Measurements from ENCODE around the gene DYNC2LI1. TPM values are rescaled to one million over a fixed set of nuclear protein-coding genes. Genes with fewer than 3 reads are reported as not detected.

The DYNC2LI1 gene
- total RNA-seq, 1 donor from 2014 or later = 8.1 TPM

DNA sequence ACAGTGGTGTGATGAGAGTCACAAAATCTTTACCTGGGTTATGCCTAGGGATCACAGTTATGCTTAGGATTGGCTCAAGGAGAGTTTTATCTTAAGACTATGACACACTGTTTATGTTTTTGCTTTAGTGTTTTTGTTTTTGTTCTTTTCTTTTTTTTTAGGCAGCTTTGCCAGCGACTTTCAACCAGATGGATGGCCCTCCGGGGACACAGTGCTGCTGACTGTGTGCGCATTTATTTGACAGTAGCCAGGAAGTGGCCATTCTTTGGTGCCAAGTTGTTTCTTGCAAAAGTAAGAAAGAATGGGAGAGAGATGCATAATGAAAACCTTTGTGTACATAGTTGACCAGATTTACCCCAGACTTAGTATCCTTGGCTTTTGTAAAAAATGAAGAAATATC is 15.1 kb upstream of the DYNC2LI1 start:
- intact Hi-C loops (cut with micrococcal nuclease) = no loop called here
- ATAC-seq = peak; percentile 46
- DNase-seq = peak; percentile 42

DNA sequence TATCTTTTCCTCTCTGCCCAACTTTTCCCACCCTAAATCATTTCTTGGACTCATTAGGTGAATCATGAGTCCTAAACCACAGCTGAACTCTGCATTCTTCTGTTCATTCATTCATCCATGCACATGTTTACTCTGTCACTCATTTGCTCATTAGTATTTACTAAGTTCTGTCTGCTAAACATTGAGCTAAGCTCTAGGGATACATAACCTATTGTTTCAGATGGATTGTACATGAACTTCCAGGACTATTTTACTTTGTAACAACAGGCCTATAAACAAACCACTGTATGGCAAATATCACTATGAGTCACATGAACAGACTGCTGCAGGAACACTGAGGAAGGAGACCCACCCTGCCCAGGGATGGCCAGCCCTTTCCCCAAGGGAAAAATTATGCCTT is 14.6 kb upstream of the DYNC2LI1 start:
- peak; percentile 44 for ATAC-seq
- intact Hi-C loops (cut with micrococcal nuclease) = no loop called here

DNA sequence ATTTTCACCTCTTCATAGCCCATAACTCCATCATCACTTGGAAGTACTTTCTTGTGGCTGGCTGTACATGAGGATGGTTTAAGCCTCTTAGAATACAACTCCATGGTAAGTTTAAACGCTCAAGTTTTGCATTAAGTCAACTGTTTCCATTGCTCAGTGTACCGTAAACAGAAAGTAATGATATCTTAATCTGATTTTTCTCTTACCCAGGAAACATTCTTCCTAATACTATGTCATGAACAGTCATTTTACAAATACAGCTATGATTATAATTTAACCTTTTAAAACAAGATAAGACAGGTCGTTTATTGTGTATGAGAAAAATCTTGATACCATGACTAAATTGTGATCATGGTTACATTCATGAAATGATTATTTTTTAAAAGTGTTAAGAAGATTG is 11.6 kb upstream of the DYNC2LI1 start:
- ATAC-seq (no peak), DNase-seq (no peak)
- intact Hi-C loops (cut with micrococcal nuclease) = no loop called here

More for the DNA sequence above, 14.6 kb upstream of the DYNC2LI1 start:
- DNase-seq = no peak

DNA sequence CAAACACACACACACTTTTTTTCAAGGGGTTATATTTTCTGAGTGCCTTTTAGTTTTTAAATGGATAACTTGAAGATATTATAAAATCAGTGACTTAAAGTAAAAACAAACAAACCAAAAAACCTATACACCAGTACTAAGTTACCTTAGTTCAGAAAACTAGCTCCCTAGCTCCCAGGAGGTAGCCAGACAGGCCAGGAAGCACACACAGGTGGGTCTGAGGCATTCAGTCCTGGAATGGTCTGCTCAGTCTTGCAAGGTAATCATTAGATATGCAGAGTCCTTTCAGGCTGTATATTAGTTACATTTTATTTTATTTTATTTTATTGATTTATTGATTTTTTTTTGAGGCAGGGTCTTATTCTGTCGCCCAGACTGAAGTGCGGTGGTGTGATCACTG is 10.7 kb upstream of the DYNC2LI1 start:
- DNase-seq (no peak), ATAC-seq (no peak)
- intact Hi-C loops (cut with micrococcal nuclease) = no loop called here

DNA sequence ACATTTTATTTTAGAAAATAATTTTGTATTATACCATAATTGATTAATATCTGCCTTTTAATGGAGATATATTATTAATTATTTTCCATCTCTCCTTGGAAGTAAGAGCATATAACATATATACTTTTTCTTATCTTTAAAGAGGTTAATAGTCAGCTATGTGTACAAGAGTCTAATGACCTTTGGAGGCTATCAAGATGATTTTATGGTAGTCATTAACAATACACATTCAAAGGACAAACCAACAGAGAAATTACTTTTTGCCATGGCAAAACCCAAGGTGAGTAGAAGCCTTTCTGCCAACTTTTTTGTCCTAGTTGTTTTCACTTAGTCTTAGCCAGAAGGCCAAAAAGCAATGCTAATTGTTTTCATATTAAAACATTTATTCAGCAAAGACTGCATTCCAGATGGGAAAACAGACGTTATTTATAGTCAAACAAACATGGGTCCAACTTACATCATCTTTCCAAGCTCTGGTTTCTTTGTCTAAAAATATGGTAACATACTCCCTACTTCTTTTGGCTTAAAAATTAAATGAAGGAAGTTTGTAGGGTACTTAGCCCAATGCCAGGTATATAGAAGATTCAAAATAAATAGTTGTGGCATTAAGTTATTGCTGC is 9.6 kb upstream of the DYNC2LI1 start:
- DNase-seq = no peak
- ATAC-seq = no peak
- intact Hi-C loops (cut with micrococcal nuclease) = no loop called here

DNA sequence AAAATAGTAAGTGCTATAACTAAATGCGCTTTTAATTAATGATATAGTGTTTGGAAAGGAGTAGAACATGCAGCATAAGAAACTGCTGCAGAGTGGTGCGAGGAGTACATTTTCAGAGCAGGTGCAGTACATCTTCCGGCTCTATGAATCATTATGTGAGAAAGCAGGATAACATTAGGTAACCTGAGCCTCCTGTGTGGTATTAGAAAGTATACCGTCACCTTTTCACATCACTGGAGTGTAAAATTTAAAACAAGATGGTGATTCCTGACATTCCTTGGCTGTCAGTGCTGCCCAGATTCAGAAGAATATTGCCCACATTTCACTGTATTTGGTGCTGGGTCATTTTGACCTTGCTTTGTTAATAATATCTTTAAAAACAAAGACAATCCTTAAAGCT is 7.8 kb upstream of the DYNC2LI1 start:
- intact Hi-C loops (cut with micrococcal nuclease) = no loop called here
- DNase-seq (no peak), ATAC-seq (no peak)

DNA sequence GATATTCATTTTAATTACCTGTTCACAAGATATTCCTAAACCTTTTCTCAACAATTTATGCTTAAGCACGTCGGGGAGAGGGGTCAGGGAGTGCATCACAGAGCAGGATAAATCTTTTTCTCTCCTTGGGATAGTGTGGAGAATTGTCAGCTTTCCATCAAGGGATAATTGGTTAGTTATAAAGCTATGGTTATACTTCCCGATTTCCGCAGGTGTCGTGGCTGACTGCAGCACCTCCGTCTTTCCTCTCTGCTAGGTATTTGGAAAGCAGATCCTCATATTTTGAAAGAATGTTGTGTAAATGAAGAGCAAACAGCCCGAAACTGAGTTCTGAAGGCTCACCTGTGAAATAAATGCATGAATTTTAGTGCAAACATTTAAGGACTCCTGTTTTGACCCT is 778 bp downstream of the DYNC2LI1 start:
- DNase-seq = no peak

DNA sequence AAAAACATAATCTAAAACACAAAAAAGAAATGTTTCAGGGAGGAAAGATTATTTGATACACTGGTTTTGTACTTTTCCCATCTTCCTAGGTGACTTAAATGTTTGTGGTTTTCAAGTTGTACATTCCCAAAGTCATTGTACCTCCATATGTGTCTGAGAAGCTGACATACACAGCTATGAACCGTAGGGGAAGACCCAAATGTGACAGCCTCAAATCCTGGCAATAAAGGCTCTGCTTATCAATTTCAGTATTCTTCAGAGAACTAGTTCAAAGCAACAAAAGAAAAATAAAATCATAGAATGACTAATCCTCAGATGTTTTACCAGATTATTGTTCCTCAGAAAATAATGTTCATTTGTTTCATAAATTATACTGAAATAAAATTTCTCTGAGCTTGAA is 2.5 kb downstream of the DYNC2LI1 start:
- DNase-seq (no peak), ATAC-seq (no peak)
- intact Hi-C loops (cut with micrococcal nuclease) = no loop called here

More for the DNA sequence above, 778 bp downstream of the DYNC2LI1 start:
- no peak for ATAC-seq
- intact Hi-C loops (cut with micrococcal nuclease) = no loop called here

DNA sequence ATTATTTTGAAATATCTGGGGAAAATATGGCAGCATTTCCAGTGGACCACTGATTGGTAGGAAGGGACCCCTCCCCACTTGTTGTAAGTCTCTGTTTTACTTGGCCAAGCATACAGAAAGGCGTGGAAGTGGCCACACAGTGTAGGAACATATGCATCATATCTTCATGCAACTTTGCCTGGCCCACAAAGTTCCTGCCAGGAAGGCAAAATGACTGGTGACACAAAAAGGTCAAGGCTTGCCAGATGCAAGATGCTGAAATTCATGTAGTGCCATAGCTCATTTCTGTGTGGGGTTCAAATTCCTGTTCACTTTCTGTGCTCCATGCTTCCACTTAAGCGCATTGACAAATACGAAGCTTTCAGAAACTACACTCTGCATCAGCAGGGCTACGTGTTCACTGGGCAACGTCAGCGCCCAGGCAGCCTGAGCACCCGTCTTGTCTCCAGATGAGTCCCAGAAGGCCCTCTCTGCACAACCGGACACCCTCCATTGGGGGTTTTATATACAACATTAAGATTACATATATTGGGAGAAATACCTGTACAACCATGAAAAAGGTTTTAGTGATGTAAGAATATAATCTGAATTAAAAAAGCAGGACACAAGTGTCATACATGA is 3.6 kb downstream of the DYNC2LI1 start:
- intact Hi-C loops (cut with micrococcal nuclease) = no loop called here
- DNase-seq (no peak), ATAC-seq (no peak)

DNA sequence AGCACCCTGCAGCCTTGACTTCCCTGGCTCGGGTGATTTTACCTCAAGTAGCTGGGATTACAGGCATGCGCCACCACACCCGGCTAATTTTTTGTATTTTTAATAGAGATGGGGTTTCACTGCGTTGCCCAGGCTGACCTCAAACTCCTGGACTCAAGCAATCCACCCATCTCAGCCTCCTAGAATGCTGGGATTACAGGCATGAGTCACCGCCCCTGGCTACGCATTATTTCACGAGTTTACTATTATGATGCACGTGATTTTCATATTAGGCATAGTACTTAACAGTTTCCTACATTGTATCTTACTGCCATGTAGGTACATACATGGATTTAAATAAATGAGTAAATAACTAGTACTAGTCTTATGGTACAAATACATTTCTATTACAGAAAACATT is 4.4 kb downstream of the DYNC2LI1 start:
- intact Hi-C loops (cut with micrococcal nuclease) = no loop called here
- DNase-seq (no peak), ATAC-seq (no peak)

DNA sequence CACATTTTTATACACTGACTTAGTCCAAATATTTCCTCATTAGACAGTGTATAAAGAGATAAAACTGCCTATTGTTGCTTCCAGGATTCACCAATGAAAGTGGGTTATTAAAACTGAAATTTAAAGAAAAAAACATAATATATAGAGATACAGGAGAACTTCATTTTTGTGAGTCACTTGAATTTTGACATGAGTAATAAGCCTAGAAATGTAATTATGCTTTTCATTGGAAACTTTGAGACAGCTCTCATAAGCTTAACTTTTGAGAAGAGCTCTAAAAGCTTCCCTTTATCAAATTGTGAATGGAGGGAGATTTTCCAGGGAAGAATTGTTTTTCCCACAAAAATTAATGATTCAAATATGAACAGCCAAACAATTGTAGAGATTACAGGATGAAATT is 14.1 kb downstream of the DYNC2LI1 start:
- no peak for DNase-seq
- intact Hi-C loops (cut with micrococcal nuclease) = no loop called here
- ATAC-seq = no peak

DNA sequence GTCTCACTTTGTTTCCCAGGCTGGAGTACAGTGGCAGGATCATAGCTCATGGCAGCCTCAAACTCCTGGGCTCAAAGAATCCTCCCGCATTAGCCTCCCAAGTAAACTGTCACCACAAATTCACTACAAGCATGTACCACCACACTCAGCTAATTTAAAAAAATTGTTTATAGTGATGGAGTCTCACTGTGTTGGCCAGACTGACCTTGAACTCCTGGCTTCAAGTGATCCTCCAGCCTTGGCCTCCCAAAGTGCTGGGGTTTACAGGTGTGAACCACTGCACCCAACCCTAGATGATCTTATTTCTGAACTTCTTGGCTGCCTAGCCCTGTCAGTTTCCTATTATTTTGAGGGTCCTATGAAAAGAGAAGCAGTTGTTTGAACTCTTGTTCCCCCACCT is 14.8 kb downstream of the DYNC2LI1 start:
- no peak for ATAC-seq
- no peak for DNase-seq
- intact Hi-C loops (cut with micrococcal nuclease) = no loop called here

DNA sequence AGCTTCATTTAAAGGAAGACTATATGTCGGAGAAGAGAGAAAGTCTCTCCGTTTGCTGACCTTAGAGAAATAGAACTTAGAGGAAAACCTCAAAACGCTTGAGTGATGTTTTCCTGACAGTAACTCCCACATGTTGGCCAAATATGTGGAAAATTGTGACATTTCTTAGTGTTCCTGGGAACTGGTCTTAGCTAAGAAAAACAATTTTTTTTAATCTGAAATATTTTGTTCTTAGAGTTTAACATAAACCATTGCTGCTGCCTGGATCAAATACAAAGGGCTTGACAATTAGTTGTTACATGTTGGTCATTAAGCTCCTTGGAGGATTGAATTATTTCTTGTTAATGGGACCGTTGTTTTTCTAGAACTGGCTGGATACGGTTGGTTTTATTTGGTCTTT is 16.3 kb downstream of the DYNC2LI1 start:
- intact Hi-C loops (cut with micrococcal nuclease) = no loop called here
- no peak for DNase-seq
- ATAC-seq = no peak

DNA sequence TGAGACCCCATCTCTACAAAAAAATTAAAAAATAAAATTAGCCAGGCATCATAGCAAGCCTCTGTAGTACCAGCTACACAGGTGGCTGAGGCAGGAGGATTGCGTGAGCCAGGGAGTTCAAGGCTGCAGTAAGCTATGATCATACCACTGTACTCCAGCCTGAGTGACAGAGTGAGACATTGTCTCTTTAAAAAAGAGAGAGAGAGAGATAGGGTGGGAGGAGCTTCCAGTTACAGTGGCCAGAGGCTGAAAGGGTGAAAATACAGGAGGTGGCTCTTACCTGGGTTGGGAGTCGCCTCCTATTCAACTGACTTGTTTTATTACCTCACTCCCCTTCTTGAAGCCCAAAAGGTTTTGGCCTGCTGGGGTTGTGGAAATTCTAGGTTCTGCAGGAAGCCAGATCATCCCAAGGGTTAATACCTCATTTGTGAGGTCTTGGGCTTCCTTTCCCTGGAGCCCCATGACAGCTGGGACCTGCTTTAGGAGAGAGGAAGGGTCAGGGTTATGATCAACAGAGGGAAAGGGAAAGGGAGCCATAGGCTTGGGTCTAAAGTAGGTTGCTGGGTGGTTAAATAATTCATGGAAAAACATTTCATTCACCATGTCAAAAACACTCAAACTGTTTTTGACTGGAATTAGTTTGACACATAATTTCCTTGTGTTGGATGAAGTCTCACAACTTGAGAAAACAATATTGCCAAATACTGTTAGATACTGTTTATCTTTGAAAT is 17.4 kb downstream of the DYNC2LI1 start:
- intact Hi-C loops (cut with micrococcal nuclease) = no loop called here
- DNase-seq = no peak
- no peak for ATAC-seq

DNA sequence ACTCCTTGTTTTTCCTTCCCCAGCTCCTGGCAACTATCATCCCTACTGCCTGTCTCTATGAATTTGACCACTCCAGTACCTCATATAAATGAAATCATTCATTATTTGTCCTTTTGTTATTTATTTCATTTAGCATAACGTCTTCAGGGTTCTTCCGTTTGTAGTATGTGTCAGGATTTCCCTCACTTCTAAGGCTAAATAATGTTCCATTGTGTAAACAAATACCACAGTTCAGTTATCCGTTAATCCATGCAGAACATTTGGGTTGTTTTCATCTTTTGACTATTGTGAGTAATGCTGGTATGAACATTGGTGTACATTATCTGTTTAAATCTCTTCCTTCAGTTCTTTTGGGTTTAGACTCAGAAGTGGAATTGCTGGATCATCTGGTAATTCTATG is 18.8 kb downstream of the DYNC2LI1 start:
- intact Hi-C loops (cut with micrococcal nuclease) = no loop called here
- no peak for DNase-seq
- no peak for ATAC-seq

DNA sequence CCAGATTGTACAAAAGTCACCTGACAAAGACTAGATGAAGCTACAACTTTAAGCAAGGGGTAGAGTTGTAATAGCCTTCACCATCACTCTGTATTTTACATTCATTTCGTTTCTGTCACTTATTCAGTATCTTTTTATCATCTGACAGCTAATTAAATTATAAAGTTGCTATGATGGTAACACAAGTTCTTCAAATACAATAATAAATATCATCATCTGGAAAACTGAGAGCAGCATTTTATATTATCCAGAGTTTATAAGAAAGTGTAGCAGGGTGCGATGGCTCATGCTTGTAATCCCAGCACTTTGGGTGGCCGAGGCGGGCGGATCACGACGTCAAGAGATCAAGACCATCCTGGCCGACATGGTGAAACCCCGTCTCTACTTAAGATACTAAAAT is 21.1 kb downstream of the DYNC2LI1 start:
- intact Hi-C loops (cut with micrococcal nuclease) = no loop called here
- ATAC-seq (no peak), DNase-seq (no peak)

DNA sequence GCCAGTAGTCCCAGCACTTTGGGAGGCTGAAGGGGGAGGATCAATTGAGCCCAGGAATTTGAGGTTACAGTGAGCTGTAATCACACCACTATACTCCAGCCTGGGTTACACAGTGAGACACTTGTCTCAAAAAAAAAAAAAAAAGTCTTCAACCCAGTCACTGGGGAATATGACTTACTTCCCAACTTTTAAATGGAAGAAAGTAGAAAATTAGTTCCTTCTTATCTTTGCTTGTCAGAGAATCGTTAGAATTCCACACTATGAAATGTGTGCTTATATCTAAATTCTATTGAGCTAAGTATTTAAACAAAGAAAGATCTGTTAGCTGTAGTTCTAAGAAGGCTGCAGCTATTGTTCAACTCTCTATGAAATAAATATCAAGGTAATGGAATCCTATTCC is 22.4 kb downstream of the DYNC2LI1 start:
- intact Hi-C loops (cut with micrococcal nuclease) = no loop called here
- no peak for ATAC-seq
- DNase-seq = no peak

DNA sequence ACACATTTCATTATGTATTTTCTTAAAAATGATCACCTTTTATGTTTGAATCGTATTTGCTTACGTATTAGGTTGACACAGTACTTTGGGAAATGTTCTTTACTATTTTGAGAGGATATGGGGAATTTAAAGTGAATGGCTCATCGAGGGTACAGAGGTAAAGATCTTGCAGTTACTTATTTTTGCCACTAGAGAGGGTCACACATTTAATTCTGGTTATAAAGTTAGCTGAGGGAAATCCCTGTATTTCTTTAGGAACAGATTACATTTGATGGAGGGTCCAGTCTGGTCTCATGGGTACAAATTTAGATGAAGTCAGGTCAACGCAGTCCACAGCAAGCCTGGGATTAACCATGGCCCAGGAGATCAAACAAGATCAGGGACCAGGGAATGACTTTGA is 24.5 kb downstream of the DYNC2LI1 start:
- DNase-seq = no peak
- intact Hi-C loops (cut with micrococcal nuclease) = no loop called here
- ATAC-seq = no peak

DNA sequence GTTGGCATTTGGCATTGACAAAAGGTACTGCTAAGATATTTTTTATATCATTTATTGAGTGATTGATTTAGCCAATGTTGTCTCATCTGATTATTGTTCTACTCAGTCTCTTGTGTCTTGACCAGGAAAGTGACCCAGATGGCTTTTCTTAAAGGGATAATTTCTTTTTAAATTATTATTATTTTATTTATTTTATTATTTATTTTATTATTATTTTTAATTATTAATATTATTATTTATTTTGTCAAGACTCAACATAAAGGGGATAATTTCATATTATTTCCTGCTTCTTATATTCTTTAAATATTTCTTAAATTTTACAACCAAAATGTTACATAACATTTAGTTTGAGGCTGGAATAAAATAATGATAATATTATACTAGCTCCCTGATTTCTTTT is 27.1 kb downstream of the DYNC2LI1 start:
- DNase-seq (no peak), ATAC-seq (no peak)
- intact Hi-C loops (cut with micrococcal nuclease) = no loop called here

DNA sequence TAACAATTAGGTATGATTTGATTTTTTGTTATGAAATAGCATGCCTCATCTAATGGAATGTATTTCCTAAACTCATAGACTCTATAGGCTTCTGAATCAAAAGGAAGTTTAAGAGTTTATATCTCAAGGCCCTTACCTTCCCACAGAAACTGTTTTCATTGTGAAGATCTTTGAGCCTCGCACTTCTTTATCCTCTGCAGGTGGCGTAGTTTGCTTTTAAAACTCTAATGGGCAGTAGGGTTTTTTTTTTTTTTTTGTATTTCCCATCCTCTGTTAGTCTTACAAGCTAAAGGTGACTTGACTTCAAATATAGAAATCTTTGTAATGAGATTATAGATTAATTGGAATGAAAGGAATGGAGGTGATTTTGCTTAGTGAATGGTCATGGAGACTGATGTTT is 28.3 kb downstream of the DYNC2LI1 start:
- intact Hi-C loops (cut with micrococcal nuclease) = no loop called here
- no peak for ATAC-seq

DNA sequence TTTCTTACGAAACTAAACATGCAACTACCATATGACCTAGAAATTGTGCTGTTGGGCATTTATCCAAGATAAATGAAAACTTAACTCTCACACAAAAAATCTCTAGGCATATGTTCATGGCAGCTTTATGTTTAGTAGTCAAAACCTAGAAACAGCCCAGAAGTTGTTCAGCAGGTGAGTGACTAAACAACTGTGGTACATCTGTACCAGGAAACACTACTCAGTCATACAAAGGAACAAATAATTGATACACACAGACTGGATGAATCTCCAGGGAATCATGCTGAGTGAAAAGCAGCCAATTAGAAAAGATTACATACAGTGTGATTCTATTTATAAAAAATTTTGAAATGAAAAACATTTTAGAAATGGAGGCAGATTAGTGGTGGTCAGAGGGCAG is 29.3 kb downstream of the DYNC2LI1 start:
- intact Hi-C loops (cut with micrococcal nuclease) = no loop called here
- DNase-seq (no peak), ATAC-seq (no peak)

More for the DNA sequence above, 28.3 kb downstream of the DYNC2LI1 start:
- DNase-seq = no peak
